GM19240 (cell line): ENCODE measurements around the gene ESYT3.
"Not testable (repeated sequence)": the region's sequence is repeated elsewhere in the genome, so short reads cannot be mapped to it uniquely, and the experiment has no call there.

Experiments
- DNase-seq: peaks from one replicate; pipeline ENCODE4 v3.0.0; 2011; ENCODE audit warnings: low spot score; ENCODE audit not compliant: insufficient read length

ESYT3 gene

DNA sequence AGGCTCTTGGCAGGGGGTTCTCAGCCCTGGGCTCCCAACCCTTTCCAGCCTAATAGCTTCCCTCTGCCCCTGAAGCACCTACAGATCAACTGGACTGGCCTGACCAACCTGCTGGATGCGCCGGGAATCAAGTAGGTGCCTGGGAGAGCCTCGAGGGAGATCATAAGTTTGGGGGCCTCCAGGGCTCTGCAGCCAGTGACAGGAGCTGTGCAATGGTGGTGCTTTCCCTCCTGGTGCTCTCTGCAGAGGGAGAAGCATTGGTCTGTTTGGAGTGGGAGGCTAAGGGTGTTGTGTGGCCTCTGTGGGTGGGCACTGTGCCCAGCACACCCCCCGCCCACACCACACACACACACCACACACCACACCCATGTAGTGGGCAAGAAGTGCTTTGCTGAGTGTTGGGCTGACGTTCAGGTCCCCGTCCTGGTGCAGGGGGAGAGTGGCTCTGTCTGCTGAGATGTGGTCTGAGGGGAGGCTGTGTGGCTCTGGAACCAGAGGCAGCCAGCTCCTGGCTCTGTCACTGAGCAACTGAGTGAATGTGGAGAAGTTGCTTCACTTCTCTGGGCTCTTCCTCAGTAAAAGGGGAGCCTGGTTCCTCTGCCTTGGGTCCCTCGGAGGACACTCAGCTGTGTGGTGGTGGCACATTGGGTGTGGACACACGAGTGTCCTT, 26.3 kb downstream of the ESYT3 start:
- no peak for DNase-seq

DNA sequence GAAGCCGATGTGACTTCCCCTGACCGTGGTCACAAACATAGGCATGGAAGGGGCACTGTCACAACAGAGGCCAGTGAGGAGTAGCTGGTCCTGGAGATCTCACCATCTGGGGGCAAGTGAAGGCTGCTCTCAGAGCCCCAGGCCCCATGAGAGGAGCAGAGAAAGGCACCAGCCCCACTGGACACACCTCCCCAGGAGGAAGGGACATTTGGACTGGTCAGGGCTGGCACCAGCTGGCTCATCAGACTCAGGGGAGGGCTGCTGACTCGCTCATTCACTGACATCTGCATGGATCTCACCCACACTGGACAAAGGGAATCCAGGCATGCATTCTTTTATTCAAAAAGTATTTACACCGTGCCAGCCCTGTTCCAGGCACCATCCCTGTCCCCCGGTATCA, 26.8 kb downstream of the ESYT3 start:
- no peak for DNase-seq

DNA sequence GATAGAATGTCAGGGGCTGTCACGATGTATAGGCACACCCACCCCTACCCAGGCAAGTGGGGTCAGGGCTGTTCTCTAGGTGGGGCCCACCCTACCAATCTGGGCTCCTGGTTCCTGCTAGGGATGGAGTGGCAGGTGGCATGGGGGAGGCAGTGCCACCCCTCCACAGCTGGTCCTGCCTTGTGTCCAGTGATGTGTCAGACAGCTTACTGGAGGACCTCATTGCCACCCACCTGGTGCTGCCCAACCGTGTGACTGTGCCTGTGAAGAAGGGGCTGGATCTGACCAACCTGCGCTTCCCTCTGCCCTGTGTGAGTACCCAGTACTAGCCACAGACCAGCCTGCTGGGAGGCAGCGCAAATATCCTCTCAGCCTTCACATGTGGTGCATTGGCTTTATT, 27.5 kb downstream of the ESYT3 start:
- DNase-seq = no peak

DNA sequence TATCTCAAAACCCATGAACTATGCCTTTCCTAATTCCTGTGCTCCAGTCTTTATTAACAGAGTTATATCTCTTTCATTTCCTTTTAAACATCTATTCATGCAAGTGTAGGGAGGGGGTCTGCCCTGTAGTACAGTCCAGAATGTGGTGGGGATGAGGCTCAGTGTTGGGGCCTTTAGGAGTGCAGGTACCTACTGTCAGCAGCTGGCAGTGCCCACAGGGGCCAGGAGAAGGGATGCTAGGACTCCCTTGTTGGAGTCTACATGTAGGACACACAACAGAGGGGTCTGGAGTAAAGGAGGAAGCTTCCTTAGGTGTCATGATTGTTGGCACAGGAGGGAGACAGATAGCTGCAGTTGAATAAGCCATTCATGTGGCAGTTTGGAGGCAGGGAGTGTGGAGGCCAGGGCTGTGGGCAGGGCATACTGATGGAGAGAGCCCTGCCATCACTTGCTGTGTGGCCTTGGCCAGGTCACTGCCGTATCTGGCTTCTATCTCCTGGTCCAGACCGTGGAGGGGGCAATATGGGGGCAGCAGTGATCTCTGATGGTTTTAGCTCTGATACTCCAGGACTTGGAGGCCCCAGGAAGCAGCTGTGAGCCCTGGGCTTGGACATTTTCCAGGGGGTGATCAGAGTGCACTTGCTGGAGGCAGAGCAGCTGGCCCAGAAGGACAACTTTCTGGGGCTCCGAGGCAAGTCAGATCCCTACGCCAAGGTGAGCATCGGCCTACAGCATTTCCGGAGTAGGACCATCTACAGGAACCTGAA, 29.5 kb downstream of the ESYT3 start:
- DNase-seq = no peak

DNA sequence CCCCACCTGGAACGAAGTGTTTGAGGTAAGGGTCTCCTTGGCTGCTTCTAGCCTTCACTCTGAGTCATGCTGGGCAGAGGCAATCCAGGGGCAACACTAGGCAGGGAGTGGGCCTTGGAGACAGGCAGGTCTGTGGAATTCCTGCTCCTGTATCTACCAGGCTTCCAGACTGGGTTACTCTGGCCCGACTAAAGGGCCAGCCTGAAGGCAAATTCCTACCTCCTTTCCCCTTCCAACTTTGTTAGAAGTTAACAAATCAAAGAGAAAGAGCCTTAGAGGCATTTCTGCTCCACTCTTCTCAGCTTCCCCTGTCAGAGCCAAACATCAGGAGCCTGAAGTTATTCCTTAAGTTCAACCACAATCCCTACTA, 30.1 kb downstream of the ESYT3 start:
- DNase-seq = no peak

DNA sequence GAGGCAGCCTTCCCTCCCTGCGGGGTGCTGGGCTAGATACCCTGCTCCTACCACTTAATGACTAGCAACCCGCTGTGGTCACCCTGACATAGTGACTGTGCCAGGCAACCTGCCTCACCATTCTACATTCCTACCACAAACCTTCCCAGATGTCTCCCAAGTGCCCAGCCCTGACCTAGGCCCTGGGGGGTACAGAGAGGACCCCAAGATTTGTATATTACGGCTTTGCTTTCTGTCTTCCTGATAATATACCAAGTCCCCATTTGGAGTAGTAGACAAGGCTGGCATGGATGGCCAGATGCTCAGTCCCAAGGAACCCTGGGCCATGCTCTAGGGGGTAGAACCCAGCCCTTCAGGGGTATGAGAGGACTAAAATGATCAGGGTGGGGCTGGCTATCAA, 31.0 kb downstream of the ESYT3 start:
- no peak for DNase-seq

DNA sequence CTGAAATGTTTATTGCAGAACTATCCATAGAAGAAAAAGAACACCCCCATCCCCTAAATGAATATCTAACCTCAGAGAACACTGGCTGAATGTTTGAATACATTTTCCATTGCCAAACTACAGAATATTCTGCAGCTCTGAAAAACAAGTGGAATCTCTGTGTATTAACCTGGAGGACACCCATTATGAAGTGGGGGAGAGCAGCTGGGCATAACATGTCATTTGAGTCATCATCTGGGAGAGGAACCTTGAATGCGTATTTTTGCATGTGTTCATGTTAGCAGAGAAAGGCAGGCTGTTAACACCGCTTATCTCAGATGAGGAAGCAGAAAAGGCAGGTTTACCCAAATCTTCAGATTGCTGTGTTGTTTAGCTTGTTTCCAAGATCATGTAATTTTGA, 31.5 kb downstream of the ESYT3 start:
- DNase-seq = no peak

DNA sequence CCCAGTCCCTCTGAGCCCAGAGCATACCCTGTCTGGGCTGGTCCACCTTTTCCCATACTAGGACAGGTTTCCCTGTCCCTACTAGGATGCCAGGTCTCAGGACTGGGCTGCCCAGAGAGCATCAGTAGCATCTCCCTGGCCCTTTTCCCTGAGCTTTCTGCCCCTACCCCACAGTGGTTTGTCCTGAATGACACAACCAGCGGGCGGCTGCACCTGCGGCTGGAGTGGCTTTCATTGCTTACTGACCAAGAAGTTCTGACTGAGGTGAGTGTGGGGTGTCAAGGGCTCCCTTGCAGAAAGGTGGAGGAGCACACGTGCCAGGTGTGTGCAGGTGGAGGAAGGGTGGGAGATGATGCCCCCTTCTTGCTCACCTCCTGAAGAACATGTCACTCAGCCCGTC, 33.5 kb downstream of the ESYT3 start:
- DNase-seq = no peak

DNA sequence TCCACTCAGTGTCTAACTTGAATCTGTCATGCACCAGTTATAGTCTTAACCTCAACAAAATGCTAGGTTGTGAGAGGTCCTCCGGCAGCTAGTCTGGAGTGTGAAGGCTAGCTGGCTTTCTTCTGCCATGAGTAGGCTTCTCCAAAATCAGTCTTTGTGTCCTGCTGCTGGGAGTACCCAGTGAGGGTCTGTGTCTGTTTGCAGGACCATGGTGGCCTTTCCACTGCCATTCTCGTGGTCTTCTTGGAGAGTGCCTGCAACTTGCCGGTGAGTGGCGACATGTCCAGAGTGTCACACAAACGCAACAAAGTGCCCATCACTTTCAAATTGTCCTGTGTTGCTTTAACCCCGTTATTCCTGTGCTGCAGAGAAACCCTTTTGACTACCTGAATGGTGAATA, 34.0 kb downstream of the ESYT3 start:
- no peak for DNase-seq

DNA sequence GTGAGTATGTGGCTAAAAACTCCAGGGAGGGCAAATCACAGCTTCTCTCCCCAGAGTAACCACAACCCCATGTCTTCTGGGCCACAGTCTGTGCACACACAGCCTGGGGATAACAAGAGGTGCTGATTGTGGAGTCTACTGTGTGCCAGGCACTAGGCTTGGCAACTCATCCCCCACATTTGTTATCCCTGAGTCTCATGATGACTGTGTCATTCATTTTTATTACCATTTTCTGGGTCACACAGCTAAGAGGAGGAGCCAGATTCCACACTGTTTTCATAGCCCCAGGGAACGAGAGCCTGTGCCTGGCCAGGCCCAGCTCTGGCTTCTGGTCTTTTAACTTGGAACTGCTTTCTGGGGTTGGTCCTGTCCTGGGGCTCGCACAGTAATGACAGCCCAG, 34.5 kb downstream of the ESYT3 start:
- DNase-seq = no peak

DNA sequence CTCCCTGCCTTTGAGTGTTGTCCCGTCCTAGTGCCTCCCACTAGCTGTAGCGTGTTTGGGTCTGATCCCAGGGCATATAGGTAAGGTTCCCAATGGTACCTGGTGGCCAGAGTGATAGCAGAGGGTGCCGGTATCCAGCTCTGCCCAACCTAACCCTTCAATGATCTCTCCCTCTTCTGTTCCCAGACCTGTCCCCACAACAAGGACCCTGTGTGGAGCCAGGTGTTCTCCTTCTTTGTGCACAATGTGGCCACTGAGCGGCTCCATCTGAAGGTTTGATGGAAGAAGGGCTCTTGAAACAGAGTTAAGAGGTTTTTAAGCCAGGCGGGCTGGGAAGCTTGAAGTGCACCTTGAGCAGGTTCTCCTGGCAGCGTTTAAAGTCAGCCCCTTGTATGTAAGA, 35.5 kb downstream of the ESYT3 start:
- no peak for DNase-seq

DNA sequence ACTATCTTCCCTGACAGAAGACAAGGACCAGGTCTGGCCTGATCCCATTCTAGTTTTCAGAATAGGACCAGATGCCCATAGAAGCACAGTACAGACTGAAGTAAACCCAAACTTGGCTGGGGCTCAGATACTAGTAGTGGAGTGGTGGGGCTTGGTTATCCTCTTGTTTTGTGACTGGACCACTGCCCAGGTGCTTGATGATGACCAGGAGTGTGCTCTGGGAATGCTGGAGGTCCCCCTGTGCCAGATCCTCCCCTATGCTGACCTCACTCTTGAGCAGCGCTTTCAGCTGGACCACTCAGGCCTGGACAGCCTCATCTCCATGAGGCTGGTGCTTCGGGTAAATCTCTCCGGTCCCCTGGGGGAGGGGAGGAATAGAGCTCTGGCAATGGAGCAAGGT, 36.3 kb downstream of the ESYT3 start:
- no peak for DNase-seq

DNA sequence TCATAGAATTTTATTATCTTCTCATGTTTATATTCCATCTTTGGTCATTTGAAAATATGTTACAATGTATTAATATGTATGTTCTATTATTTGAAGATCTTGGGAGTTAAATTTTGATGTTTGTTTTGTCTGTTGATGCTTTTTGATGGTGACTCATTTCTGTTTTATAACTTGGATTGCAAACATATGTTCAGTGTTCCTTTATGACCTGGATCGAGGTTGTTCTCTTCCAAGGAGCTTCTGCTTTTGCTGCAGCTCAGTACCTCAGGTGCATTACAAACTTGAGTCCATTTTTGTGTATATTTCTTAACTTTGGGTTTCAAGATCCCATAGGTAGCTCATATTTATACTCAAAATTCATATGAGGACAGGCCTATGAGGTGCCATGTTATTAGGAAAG, 37.1 kb downstream of the ESYT3 start:
- no peak for DNase-seq

DNA sequence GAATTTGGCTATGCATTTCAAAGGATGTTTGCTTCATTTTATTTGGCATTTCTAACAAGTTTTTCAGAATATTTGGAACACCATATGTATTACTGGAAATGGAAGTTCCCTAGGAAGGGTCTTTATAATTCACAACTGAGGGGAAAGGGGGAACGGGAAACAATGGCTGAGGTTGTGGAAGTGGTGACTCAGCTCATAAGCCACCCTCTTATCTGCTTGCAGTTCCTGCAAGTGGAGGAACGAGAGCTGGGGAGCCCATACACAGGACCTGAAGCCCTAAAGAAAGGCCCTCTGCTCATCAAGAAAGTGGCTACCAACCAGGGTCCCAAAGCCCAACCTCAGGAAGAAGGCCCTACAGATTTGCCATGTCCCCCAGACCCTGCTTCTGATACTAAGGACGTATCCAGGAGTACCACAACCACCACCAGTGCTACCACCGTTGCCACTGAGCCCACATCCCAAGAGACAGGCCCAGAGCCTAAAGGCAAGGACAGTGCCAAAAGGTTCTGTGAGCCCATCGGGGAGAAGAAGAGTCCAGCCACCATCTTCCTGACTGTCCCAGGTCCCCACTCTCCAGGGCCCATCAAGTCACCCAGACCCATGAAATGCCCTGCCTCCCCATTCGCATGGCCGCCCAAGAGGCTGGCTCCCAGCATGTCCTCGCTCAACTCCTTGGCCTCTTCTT, 37.9 kb downstream of the ESYT3 start:
- DNase-seq = no peak

DNA sequence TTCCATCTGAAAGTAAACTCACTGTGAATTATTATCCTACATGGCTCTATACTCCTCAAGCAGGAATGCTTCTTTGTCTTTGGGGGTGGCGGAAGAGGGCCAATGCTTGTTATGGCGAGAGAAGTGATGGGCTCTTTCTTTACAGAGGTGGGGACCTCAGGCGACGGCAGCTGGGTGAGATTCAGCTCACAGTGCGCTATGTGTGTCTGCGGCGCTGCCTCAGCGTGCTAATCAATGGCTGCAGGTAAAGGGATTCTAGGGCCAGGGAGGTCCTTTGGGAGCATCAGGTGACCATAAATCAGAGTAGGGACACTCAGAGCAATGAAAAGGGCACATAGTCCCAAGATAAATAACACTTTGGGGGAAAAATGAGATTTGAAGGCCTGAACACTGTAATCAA, 39.0 kb downstream of the ESYT3 start:
- no peak for DNase-seq

DNA sequence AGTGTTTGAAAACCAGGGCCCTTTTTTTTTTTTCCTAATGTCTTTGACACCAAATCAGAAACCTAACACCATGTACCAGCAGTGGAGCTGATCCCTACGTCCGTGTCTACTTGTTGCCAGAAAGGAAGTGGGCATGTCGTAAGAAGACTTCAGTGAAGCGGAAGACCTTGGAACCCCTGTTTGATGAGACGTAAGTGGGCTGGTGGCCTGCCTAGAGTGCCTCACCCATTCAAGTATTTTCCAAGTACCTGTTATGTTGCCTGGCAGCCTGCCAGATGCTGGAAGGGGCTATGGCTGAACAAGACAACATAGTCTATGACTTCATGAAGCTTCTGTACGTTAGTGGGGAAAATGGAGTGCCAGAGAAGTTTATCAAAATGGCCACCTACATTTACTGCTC, 39.7 kb downstream of the ESYT3 start:
- DNase-seq = no peak

DNA sequence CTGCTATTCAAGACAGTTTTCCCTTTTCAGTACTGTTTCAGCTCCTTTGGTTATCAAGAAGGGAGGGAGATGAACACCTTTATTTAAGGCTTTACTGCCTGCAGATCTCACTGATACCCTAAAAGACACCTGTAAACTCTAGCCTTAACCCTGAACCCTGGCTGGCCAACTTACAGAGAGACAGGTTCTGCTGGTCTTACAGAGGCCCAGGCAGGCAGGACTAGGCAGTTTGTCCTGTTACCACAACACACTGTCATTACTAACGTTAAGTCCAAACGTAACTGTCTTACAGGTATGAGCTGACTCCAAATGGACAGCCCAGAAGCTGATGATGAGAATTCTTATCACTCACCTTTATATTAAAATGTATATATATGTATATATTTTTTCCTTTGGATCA, 42.1 kb downstream of the ESYT3 start:
- DNase-seq = no peak

DNA sequence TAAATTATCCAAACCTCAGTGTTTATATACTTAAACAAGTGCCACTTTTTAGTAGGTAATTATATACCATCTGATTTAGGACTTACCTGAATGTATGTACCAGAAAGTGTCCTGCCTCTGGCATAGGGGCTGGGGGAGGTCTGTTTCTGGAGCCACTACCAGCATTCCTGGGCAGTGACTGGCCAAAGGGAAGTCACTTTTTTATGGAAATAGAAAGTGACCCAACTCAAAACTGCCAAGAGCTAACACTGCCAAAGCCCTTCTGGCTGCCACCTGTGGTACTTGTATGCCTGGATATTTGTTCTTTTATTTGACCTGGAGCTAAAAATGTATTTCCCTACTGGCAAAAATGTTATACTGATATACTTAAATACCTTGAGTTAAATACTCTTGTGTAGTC, 42.7 kb downstream of the ESYT3 start:
- no peak for DNase-seq

DNA sequence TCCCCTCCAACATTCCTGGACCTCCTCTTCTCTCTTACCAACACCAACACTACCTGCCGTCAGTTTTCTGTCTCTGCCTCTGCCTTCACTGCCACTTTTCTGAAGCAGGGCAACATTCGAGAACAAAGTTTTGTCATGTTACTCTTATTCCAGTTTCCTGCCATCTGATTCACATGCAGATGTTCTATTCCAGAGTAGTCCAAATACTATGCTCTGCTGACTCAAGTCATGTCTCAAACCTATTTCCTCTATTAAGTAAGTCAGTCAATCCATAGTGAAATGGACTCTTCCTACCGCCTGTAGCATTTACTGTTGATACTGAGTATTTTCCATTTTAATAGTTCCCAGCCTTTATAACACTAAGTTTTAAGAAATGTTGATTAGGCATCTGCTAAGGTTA, 43.4 kb downstream of the ESYT3 start:
- no peak for DNase-seq

DNA sequence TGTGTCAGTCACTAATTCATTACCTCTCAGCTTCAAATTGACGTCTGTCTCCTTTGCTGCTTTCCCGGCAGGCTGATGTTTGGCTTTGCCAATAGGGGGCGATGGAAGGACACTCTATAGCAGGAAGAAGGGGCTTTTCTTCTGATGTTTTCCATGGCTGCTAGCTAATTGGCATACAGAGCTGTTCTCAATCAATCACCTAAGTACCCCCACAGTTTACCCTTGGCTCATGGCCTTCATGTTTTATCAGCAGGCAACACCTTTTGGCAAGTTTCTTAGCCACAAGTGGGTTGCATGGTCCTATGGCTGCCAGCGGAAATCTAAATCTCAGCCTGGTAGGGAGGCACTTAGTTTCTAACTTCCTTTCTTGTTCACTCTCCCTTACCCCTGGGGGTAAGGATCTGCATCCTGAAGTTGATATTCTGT, 45.0 kb downstream of the ESYT3 start:
- DNase-seq = peak; percentile 31

DNA sequence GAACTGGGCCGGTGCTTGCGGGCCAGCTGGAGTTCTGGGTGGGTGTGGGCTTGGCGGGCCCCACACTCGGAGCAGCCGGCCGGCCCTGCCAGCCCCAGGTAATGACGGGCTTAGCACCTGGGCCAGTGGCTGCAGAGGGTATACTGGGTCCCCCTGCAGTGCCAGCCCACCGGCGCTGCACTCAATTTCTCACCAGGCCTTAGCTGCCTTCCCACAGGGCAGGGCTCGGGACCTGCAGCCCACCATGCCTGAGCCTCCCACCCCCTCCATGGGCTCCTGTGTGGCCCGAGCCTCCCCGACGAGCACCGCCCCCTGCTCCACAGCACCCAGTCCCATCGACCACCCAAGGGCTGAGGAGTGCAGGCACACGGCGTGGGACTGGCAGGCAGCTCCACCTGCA, 50.3 kb downstream of the ESYT3 start:
- DNase-seq = not testable (repeated sequence)

DNA sequence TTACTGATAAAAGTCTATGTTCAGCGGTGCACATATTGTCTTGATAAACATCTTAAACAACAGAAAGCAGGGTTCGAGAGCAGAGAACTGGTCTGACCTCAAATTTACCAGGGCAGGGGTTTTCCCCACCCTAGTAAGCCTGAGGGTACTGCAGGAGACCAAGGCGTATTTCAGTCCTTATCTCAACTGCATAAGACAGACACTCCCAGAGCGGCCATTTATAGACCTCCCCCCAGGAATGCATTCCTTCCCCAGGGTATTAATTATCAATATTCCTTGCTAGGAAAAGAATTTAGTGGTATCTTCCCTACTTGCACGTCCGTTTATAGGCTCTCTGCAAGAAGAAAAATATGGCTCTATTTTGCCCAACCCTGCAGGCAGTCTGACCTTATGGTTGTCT, 52.2 kb downstream of the ESYT3 start:
- DNase-seq = not testable (repeated sequence)

DNA sequence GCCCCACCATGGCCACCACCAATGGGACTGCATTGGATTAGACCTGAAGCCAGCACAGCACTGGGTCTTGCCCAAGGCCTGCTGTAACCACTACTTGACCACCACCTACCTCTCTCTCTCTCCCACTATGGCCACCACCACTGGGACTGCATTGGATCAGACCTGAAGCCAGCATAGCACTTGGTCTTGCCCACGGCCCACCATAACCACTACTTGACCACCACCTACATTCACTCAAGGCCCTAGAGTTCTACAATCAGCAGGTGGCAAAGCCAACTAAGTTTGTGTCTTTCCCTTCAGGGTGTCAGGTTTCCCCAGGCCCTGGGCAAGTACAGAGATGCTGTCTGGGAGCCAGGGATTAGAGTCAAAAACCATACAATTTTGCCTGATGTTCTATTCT, 57.6 kb downstream of the ESYT3 start:
- DNase-seq = no peak
